ENCODE measurements around the gene HSD17B11. TPM values are rescaled to one million over a fixed set of nuclear protein-coding genes. Genes with fewer than 3 reads are reported as not detected.
"Not testable (repeated sequence)": the region's sequence is repeated elsewhere in the genome, so short reads cannot be mapped to it uniquely, and the experiment has no call there.

Gene HSD17B11
- total RNA-seq, 2 donors from 2014 or later: 21.4 to 105 TPM

- no peaks in the 10 kb centered on the region for H3K36me3 ChIP-seq (replicated peaks in 1 of 2; ENCODE audit: insufficient read depth in 1 of 2, low read depth in 2 of 2)
- no peaks in the 10 kb centered on the region for H3K27me3 ChIP-seq
- no peaks in the 10 kb centered on the region for H3K9me3 ChIP-seq
- no peak overlapping the region for H3K27ac ChIP-seq
- ATAC-seq: no peak
- no peak for DNase-seq
- H3K4me1 ChIP-seq: no peaks in the 10 kb centered on the region
- no peak overlapping the region for H3K4me3 ChIP-seq
- intact Hi-C loops (cut with DNase I): no loop called here
- WGBS, 2 donors: 72 to 73% methylated on average over 2 of the region's 2 CpGs
- no peak for TF ChIP-seq CTCF (IDR thresholded peaks at IDR 0.05)
- TF ChIP-seq POLR2A (IDR thresholded peaks at IDR 0.05): no peak
Observed at GRCh38 chr4:87298362-87298761, 92.6 kb downstream of the HSD17B11 start.

- H3K4me3 ChIP-seq; H3K9me3 ChIP-seq; DNase-seq; intact Hi-C loops (cut with DNase I); H3K36me3 ChIP-seq (replicated peaks in 1 of 2; ENCODE audit: insufficient read depth in 1 of 2, low read depth in 2 of 2); ATAC-seq; H3K4me1 ChIP-seq; H3K27me3 ChIP-seq; H3K27ac ChIP-seq: not testable (repeated sequence)
- 72 to 73% methylated on average over 11 of the region's 11 CpGs for WGBS, 2 donors
Observed at GRCh38 chr4:87294911-87295310, 96.1 kb downstream of the HSD17B11 start.

- H3K9me3 ChIP-seq; H3K4me1 ChIP-seq; DNase-seq; H3K27ac ChIP-seq; H3K4me3 ChIP-seq; intact Hi-C loops (cut with DNase I); ATAC-seq; H3K36me3 ChIP-seq (replicated peaks in 1 of 2; ENCODE audit: insufficient read depth in 1 of 2, low read depth in 2 of 2); H3K27me3 ChIP-seq: not testable (repeated sequence)
- 92 to 93% methylated on average over 7 of the region's 7 CpGs for WGBS, 2 donors
Observed at GRCh38 chr4:87293889-87294288, 97.1 kb downstream of the HSD17B11 start.

DNA sequence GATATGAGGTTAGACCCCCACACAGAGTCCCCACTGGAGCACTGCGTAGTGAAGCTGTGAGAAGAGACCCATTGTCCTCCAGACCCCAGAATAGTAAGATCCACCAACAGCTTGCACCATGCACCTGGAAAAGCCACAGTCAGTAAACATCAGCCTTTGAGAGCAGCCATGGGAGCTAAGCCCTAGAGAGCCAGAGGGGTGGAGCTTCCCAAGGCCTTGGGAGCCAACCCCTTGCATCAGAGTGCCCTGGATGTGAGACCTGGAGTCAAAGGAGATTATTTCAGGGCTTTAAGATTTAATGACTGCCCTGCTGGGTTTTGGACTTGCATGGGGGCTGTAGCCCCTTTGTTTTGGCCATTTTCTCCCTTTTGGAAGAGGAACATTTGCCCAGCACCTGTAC lies 104.0 kb downstream of the HSD17B11 start:
- no peak overlapping the region for H3K4me3 ChIP-seq
- no peaks in the 10 kb centered on the region for H3K4me1 ChIP-seq
- no peaks in the 10 kb centered on the region for H3K9me3 ChIP-seq
- intact Hi-C loops (cut with DNase I): no loop called here
- H3K36me3 ChIP-seq (replicated peaks in 1 of 2; ENCODE audit: insufficient read depth in 1 of 2, low read depth in 2 of 2): no peaks in the 10 kb centered on the region
- ATAC-seq: no peak
- H3K27me3 ChIP-seq: no peaks in the 10 kb centered on the region
- H3K27ac ChIP-seq: no peak overlapping the region
- WGBS, 2 donors: 100% methylated on average over 1 of the region's 1 CpG
- DNase-seq: no peak
- TF ChIP-seq CTCF (IDR thresholded peaks at IDR 0.05): no peak
- no peak for TF ChIP-seq POLR2A (IDR thresholded peaks at IDR 0.05)

Small RNA genes lying within 50 kb of the gene (microRNA-seq; reads per million reads assigned to microRNA genes)
- gene MIR5705 (ENCODE audit: borderline number of aligned reads in 2 of 2, borderline replicate concordance in 2 of 2): 0 reads per million in 2 donors

Small RNA genes lying within 50 kb of the gene (small RNA-seq; reads per million reads assigned to genes)
- gene MIR5705 (not detected), gene RN7SL681P (not detected)

Other genes starting within 250 kb of the HSD17B11 start
- gene KLHL8, start 170.6 kb downstream of the HSD17B11 start, total RNA-seq: 1 to 10 TPM; 4.4 to 9.9 TPM
- gene HSD17B13, start 68.3 kb downstream of the HSD17B11 start, total RNA-seq: 10 to 100 TPM in 1 of 2 donors, under 1 TPM in 1; 0.66 to 19.7 TPM
- 10 to 100 TPM; 22.7 to 32.2 TPM for gene NUDT9, start 31.4 kb upstream of the HSD17B11 start, total RNA-seq
- 100 to 1,000 TPM; 137 to 141 TPM for gene SPARCL1, start 138.2 kb upstream of the HSD17B11 start, total RNA-seq
- gene DSPP, start 217.3 kb upstream of the HSD17B11 start, total RNA-seq: not detected

Data from body of pancreas (tissue), 4 donors.